Thoracic aorta (tissue), 2 donors: ENCODE measurements around the gene SLC12A4. TPM values are rescaled to one million over a fixed set of nuclear protein-coding genes. Genes with fewer than 3 reads are reported as not detected.
"Not testable (repeated sequence)": the region's sequence is repeated elsewhere in the genome, so short reads cannot be mapped to it uniquely, and the experiment has no call there.

Experiments used
- ATAC-seq: fragments of 150-250 bp; one replicate; pipeline ENCODE4 v1.8.0; 2017; ENCODE audit warnings: low read depth; ENCODE audit not compliant: insufficient number of reproducible peaks, low FRiP score
- DNase-seq: peaks from one replicate; pipeline ENCODE4 v3.0.0-alpha.2; 2020; ENCODE audit warnings: low spot score
- H3K27ac ChIP-seq, 2 donors: fragments of 200-600 bp; sonication (generic); 1 replicate in 1 of 2; 2 replicates in 1 of 2; pipeline ENCODE4 v1.5.1; 2016; ENCODE audit warnings: mild to moderate bottlenecking in 2 of 2, moderate library complexity in 2 of 2
- H3K27me3 ChIP-seq: fragments of 200-600 bp; sonication (generic); replicated peaks from 2 replicates; pipeline ENCODE4 v1.6.0; 2016; ENCODE audit warnings: mild to moderate bottlenecking; ENCODE audit not compliant: insufficient read depth
- H3K36me3 ChIP-seq: fragments of 200-600 bp; sonication (generic); one replicate; pipeline ENCODE4 v1.5.1; 2016
- H3K4me1 ChIP-seq, 2 donors: fragments of 200-600 bp; sonication (generic); 1 replicate in 1 of 2; 2 replicates in 1 of 2; pipeline versions ENCODE4 v1.5.1 to v1.6.0; 2016; ENCODE audit warnings: low read depth in 2 of 2, mild to moderate bottlenecking in 1 of 2; ENCODE audit not compliant: control insufficient read depth in 1 of 2
- H3K4me3 ChIP-seq: fragments of 200-600 bp; sonication (generic); 2 replicates; pipeline ENCODE4 v1.5.1; 2016; ENCODE audit warnings: mild to moderate bottlenecking
- H3K9me3 ChIP-seq: fragments of 200-600 bp; sonication (generic); 2 replicates; pipeline ENCODE4 v1.5.1; 2016
- CTCF ChIP-seq: fragments of 200-600 bp; sonication (generic); IDR thresholded peaks from one replicate; pipeline ENCODE4 v1.5.1; 2019; ENCODE audit warnings: antibody characterized with exemption
- total RNA-seq, 2 donors: library from RNA; depleted of rRNA; stranded (reverse); fragments of >200 nt; gene quantifications; one replicate each; pipeline versions ENCODE4 v1.1.0 to v1.2.3, GENCODE V29; 2016

The SLC12A4 gene
- total RNA-seq, 2 donors from 2014 or later, result 163 to 168 TPM

DNA sequence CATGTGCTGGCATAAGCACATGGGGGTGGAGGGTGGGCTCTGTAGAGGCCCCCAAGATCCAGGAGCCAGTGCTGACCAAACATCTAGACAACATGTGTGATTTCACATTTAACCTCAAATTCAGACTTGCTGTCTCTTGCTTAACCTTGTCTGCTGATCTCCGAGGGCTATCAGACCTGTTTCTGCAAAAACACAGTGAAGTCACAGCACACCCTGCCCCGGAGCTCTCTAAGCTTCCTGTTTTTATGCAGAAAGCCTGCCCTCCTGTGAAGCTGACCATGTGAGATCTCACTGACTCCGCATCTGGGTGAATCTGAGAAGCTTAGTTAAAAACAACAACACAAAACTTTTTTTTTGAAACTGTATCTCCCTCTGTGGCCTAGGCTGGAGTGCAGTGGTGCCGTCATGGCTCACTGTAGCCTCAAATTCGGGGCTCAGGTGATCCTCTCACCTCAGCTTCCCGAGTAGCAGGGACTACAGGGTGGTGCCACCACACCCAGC lies 37.4 kb upstream of the SLC12A4 start:
- Histone ChIP-seq H3K36me3 (no peaks in the 10 kb centered on the region), H3K27me3 (no peaks in the 10 kb centered on the region), H3K4me1 (no peaks in the 10 kb centered on the region), H3K4me3 (no peak overlapping the region), H3K9me3 (no peaks in the 10 kb centered on the region), H3K27ac (peak overlapping the region in 1 of 2 donors; percentile 49)
- no peak for DNase-seq
- no peak for TF ChIP-seq CTCF
- ATAC-seq, result no peak

DNA sequence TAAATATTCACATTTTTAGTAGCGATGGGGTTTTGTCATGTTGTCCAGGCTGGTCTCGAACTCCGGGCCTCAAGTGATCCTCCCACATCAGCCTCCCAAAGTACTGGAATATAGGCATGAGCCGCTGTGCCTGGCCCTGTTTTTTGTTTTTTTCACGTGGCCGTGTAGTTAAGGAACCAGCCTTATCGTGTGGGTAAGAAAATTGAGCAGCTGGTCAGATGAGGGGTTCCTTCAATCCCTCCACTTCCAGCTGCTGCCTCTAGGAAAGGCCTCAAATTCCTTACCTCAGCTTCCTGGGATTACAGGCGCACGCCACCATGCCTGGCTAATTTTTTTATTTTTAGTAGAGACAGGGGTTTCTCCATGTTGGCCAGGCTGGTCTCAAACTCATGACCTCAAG lies 36.8 kb upstream of the SLC12A4 start:
- Histone ChIP-seq H3K9me3 (no peaks in the 10 kb centered on the region), H3K4me1 (no peaks in the 10 kb centered on the region), H3K27ac (peak overlapping the region in 1 of 2 donors; percentile 49), H3K27me3 (no peaks in the 10 kb centered on the region), H3K36me3 (no peaks in the 10 kb centered on the region), H3K4me3 (no peak overlapping the region)
- TF ChIP-seq CTCF, result no peak
- no peak for DNase-seq
- ATAC-seq, result no peak

- no peaks in the 10 kb centered on the region for H3K9me3 ChIP-seq
- no peaks in the 10 kb centered on the region for H3K4me1 ChIP-seq
- no peak for TF ChIP-seq CTCF
- no peaks in the 10 kb centered on the region for H3K36me3 ChIP-seq
- no peak overlapping the region for H3K4me3 ChIP-seq
- DNase-seq, result no peak
- H3K27me3 ChIP-seq, result no peaks in the 10 kb centered on the region
- no peak for ATAC-seq
- H3K27ac ChIP-seq, result no peak overlapping the region
Observed at GRCh38 chr16:68003031-68003430, 34.6 kb upstream of the SLC12A4 start.

DNA sequence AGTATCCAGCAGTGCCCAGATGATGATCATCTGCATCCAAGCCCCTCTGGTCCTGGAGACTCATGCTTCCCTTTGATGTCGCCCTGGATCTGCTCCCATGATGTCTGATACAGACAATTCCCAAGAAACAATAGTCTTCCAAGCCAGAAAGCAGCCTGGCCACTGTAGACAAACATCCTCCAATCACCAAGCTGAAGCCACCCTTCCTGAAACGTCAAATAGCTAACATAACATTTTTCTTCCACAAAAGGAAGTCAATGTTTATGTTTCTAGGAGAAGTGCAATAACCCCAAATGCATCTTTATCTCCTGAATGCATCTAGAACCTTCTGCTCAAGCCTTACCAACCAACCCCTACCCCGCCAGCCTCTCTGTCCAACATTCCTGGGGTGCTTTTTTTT lies 32.0 kb upstream of the SLC12A4 start:
- H3K4me1 ChIP-seq, result no peaks in the 10 kb centered on the region
- no peaks in the 10 kb centered on the region for H3K36me3 ChIP-seq
- DNase-seq, result no peak
- no peak for ATAC-seq
- H3K4me3 ChIP-seq, result no peak overlapping the region
- H3K27ac ChIP-seq, result peak overlapping the region in 1 of 2 donors; percentile 19
- no peaks in the 10 kb centered on the region for H3K9me3 ChIP-seq
- TF ChIP-seq CTCF, result no peak
- H3K27me3 ChIP-seq, result no peaks in the 10 kb centered on the region

DNA sequence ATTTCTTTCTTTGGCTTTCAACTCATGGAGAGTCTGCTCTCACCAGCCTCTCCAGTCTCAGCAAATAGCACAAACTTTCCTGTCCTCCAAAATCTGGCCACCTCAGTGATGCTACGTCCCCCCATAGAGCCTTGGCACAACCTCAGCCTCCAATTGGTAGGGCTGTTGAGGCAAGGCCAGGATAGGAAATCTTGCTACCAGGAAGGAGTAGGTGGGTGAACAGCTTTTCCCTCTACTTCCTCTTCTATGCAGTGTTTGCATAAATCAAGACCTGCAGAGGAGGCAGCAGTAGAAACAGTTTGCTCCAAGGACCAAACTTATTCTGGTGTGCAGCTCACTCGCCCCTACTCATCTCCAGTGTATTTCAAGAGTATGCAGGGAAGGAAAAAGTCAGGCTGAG lies 31.5 kb upstream of the SLC12A4 start:
- no peaks in the 10 kb centered on the region for H3K36me3 ChIP-seq
- H3K27me3 ChIP-seq, result no peaks in the 10 kb centered on the region
- ATAC-seq, result no peak
- no peak for TF ChIP-seq CTCF
- no peaks in the 10 kb centered on the region for H3K4me1 ChIP-seq
- H3K9me3 ChIP-seq, result no peaks in the 10 kb centered on the region
- H3K27ac ChIP-seq, result peak overlapping the region in 1 of 2 donors; percentile 19
- no peak for DNase-seq
- H3K4me3 ChIP-seq, result no peak overlapping the region

- H3K27me3 ChIP-seq, H3K36me3 ChIP-seq, H3K9me3 ChIP-seq, DNase-seq, H3K4me1 ChIP-seq, ATAC-seq: not testable (repeated sequence)
- H3K27ac ChIP-seq, result peak within 1 kb of the TSS in 1 of 2 donors; percentile 32
- H3K4me3 ChIP-seq, result peak within 1 kb of the TSS; percentile 48
Observed at GRCh38 chr16:67998779-67999688, 30.6 kb upstream of the SLC12A4 start, which contains the start of gene DPEP2. TSS of gene DPEP2 (minus strand) at chr16:67999484. CDS start at chr16:67993212, 6,272 bp downstream.

DNA sequence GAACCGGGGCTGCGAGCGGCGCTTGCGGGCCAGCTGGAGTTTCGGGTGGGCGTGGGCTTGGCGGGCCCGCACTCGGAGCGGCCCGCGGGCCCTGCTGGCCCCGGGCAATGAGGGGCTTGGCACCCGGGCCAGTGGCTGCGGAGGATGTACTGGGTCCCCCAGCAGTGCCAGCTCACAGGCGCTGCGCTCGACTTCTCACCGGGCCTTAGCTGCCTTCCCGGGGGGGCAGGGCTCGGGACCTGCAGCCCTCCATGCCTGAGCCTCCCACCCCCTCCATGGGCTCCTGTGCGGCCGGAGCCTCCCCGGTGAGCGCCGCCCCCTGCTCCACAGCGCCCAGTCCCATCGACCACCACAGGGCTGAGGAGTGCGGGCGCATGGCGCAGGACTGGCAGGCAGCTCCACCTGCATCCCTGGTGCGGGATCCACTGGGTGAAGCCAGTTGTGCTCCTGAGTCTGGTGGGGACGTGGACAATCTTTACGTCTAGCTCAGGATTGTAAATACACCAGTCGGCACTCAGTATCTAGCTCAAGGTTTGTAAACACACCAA lies 29.9 kb upstream of the SLC12A4 start:
- not testable (repeated sequence) for H3K4me3 ChIP-seq, H3K27me3 ChIP-seq, DNase-seq, H3K9me3 ChIP-seq, H3K27ac ChIP-seq, ATAC-seq, H3K36me3 ChIP-seq, H3K4me1 ChIP-seq
